Islet precursor cell (in vitro differentiated cells): ENCODE data around the gene WBP2NL.
A peak's percentile ranks its signal among the peaks of the same experiment; 100 is the strongest.

ENCODE experiments used
- DNase-seq: peaks from one replicate; pipeline ENCODE4 v3.0.0-alpha.2; 2018

WBP2NL gene

DNA sequence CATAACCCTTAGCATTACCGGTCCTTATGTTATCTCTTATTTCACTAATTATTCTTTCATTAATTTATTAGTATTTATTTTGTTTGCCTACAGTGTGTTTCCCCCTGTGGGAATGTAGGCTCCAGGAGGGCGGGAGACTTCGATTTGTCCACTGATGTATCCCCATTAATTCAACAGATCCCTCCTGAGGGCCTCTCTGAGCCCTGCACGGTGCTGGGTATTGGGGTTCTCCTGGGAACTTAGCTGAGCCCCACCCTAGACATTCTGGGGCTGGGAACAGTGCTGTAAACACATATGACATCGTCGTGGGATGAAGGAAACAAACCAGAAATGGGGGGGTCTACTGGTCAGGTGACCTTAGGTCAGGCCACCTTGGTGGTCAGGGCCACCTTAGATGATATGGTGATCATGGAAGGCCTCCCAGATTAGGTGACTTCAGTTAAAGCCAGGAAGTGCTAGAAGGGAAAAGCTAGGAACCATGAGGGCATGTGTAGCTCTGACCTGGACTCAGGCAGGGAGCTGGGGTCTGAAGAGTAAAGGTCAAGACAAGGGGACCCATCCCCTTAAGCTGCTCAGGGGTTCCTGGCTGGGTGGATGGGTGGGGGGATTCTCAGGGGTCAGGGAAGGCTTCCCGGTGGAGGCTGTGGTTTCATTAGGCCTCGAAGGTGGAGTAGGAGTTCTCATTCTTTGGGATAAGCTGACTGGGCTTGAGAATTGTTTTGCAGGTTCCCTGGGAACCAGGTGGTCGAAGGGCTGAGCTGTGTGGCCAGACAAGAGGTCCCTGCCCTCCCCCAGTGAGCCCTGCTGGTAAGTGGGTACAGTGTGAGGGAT lies 76.5 kb downstream of the WBP2NL start:
- no peak for DNase-seq

DNA sequence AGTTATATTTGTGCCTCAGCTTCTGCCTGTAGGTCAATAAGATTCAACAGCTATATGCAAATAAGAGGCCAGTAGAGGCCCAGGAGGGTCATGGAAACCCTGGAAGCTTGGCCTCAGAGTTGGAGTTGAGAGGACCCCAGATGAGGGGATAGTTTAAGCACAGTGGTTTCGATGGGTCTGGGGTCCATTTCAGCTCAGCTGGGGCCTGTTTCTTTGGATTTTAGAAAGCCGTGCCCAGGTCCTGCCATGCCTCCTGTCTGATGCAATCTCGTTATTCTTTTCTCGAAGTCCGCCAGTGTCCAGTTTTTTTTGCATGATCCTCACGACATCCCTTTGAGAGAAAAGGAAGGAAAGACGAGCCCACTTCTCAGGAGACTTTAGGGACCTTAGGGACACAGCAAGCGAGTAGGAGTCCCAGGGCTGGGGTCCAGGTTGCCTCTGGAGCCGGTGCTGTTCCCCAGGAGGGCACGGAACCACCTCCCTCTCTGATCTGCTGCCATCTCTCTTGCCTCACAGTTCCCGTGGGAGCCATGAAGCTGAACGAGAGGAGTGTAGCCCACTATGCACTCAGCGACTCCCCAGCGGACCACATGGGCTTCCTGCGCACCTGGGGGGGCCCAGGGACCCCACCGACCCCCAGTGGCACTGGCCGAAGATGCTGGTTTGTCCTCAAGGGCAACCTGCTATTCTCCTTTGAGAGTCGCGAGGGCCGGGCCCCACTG lies 78.3 kb downstream of the WBP2NL start:
- peak; percentile 21 for DNase-seq

DNA sequence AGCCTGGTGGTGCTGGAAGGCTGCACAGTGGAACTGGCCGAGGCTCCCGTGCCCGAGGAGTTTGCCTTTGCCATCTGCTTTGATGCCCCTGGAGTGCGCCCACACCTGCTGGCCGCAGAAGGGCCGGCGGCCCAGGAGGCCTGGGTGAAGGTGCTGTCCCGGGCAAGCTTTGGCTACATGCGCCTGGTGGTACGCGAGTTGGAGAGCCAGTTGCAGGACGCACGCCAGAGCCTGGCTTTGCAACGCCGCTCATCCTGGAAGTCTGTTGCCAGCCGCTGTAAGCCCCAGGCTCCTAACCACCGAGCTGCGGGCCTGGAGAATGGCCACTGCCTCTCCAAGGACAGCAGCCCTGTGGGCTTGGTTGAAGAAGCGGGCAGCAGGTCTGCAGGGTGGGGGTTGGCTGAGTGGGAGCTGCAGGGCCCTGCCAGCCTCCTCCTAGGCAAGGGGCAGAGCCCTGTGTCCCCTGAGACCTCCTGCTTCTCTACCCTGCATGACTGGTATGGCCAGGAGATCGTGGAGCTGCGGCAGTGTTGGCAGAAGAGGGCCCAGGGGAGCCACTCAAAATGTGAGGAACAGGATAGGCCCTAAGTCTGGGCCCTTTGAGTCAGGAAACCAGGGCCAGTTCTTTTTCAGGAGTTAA lies 79.0 kb downstream of the WBP2NL start:
- DNase-seq, result peak; percentile 46
